HG03135 (cell line): ENCODE data around the gene TMEM266.

ENCODE experiments used
- ATAC-seq: cut with Tn5 transposase; IDR thresholded peaks from one replicate; pipeline ENCODE4 v1.9.1; 2021; ENCODE audit warnings: mild to moderate bottlenecking, moderate library complexity; ENCODE audit not compliant: unreplicated experiment

Gene TMEM266

DNA sequence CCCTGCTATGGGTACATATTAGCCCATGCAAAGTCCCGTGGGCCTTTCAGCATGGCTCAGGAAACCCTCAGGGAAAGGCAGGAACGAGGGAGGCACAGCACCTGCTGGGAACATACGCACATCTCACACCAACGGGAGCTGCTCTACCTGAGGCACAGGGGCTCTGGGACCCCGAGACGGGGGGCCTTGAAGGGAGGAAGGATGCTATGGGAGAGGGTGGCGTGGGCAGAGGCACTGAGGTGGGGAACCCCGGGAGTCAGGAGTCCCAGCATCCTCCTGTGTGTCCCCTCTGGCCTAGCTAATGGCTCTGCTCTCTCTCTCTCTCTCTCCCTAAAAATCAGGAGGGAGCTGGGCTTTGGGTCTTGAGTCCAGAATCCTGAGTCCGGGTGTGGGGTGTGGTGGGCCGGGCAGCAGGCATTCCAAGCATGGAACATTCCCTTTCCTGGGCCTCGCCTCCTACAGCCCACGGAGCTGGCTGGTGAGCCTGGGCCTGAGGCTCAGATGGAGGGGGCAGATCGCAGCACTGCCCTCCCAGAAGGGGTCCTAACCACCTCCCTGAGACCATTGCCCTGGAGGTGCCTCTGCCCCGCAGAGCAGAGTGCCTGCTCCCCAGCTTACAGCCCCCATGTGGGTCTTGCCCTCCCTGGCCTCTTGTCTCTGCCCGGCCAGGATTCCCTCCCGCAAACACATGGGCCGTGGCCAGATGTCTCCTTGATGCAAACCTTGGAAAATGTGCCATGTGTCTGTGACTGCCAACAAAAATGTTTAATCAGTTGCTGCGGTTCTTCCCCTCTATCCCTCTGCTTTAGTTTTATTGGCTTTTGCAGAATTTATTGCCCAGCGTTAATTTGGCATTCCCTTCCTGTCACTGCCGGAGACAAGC lies 101.6 kb downstream of the TMEM266 start:
- ATAC-seq, result no peak

GRCh38 chr15:76162036-76162398 lies 102.2 kb downstream of the TMEM266 start:
- no peak for ATAC-seq

DNA sequence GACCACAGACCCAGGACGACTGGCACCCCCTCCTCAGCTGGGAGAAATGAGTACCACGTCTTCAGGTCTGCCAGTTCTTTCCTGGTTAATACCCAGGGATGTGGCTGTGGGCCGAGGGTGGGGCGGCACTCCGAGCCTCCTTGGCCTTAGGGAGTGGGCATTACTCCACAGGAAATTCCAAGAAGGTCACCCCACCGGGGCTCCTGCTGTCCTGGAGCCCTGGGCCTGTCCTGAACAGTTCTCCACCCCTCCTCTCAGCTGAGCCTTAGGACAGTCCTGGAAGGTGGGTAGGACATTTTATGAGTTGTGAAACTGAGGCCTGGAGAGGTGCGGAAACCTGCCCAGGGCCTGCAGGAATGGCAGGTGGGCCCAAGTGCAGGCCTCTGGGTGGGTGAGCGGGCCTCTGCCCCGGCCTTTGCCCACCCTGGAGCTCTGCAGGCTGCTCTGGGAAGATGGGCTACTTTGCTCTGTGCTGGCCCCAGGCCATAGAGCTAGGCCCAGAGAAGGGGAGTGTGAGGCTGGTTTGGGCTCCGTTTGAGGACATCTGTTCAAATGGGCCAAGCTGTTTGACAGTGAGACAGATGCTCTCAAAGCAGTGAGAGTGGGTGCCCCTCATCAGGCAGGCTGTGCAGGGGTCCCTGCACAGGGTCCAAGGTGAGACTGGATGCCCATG lies 103.1 kb downstream of the TMEM266 start:
- ATAC-seq, result no peak

GRCh38 chr15:76163457-76164295 lies 103.9 kb downstream of the TMEM266 start:
- ATAC-seq, result no peak

DNA sequence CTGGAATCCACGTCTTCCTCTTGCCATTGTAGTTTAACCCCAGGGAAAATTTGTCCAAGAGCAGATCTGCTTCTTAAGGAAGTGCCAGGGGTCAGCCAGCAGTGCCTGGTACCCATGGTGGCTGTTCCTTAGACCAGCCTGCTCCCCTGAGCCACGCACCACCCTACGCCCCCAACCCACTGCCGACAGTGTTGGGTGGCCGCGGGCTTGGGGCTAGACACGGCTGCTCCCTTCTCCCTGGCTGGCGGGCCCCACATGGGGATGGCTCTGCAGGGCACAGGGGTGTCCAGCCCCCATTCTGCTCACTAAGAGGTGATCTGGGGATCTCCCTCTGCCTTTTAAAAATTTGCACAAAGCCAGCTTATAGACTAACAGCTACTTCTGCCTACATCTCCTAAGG lies 104.8 kb downstream of the TMEM266 start:
- ATAC-seq, result no peak

GRCh38 chr15:76165951-76166350 lies 106.2 kb downstream of the TMEM266 start:
- no peak for ATAC-seq

GRCh38 chr15:76168237-76168984 lies 108.6 kb downstream of the TMEM266 start:
- ATAC-seq, result no peak

DNA sequence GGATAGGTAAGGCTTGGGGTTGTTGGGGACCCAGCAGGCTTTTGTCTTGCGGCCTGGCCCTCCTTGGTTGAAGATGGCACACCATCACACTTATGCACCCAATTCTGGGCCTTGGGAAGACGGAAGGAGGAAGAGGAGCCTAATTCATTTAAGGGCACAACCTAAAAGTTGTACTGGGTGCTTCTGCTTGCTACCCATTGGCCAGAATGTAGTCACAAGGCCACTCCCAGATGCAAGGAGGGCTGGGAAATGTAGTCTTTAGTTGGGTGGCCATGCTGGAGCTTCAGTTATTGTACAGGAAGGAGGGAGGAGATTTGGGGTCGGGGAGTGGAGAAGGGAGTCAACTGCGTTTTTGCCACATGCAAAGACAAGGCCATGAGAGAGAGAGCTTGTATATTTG lies 109.2 kb downstream of the TMEM266 start:
- ATAC-seq, result no peak

DNA sequence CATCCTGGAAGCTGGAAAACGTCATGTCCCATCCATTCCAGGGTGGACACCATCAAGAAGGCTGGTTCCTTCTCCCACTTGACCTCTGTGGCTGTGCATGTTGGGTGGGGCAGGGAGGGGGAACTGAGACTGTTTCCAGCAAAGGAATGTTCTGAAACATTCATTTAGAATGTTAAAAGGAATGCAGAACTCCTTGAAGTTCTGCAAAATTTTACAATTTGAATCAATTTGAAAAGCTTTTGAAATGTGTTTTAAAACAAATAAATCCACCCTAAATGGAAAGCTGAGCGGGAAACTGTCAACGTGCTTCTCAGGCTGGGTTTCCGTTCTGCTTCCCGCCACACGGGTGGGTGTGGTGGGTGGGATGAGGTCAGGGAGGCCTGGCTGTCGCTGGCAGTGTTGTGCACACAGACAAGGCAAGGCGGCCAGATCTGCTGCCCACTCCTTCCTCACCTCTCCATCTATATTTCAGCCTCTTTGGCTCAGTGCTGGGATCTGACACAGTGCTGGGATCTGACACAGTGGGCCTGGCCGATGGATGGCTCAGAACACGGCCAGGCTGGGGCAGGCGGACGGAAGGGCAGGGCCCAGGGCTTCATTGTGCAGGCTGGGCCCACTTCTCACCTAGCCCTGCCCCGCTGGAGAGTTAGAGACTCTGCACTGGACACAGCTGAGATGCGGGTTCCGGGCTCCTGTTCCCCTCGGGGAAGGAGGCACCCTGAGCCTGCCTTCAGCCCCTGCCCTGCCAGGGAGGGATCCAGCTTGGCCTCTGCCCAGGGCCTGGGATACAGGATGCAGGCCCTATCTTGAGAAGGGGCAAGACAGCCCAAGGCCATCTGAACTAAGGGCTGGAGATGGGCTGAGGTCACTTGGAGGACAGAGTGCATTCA lies 110.4 kb downstream of the TMEM266 start:
- ATAC-seq, result no peak

GRCh38 chr15:76172782-76173181 lies 113.0 kb downstream of the TMEM266 start:
- no peak for ATAC-seq

DNA sequence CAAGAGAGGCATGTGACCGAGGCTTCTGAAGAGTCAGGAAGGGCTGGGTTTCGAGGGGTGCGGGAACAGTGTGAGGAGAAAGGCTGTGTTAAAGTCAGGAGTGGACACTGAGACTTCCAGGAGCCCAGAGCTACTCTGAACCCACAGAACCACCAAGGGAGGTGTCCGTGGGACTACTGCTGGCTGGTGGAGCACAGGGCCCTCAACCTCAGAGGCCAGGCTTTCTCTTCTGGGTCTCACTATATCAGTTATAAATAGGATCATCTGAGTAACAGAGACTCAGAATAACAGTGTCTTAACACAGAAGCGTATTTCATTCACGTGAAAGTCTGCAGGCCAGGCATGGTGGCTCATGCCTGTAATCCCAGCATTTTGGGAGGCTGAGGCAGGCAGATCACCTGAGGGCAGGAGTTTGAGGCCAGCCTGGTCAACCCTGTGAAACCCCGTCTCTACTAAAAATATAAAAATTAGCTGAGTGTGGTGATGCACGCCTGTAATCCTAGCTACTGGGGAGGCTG lies 113.6 kb downstream of the TMEM266 start:
- no peak for ATAC-seq

- no peak for ATAC-seq
These were observed 114.9 kb downstream of the TMEM266 start for GRCh38 chr15:76174654-76175053.

DNA sequence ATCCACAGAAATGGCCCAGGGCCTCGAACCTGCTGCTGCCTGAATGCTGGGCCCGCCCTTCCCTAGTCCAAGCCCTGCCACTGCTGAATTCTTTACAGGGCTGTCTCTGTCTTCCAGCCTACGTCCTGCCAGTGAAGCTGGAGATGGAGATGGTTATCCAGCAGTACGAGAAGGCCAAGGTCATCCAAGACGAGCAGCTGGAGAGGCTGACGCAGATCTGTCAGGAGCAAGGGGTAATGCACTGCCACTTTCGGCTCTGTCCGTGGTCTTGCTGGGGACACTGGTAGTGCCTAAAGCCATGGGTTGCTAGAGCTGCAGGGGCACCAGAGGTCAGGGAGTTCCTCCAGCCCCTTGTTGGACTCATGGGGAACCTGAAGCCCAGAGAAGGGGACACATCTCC lies 115.7 kb downstream of the TMEM266 start:
- ATAC-seq, result no peak

DNA sequence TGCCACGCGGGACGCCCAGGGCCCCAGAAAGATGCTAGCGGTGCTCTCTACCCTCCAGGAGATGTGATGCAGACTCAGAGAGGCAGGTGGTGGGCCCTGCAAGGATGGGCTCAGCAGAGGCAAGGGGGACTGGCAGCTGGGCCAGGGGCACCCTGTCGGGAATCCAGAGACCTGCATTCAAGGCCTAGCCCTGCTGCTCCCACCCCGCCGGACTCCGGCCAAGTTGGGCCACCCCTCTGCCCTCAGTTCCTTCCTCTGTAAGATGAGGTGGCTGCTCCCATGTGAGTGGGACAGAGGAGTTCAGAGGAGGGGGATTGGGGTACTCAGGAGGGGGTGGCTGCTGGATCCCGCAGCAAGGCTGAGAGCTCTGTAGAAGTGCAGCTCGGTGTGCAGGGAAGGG lies 116.3 kb downstream of the TMEM266 start:
- no peak for ATAC-seq

GRCh38 chr15:76176487-76177085 lies 116.8 kb downstream of the TMEM266 start:
- ATAC-seq, result no peak

DNA sequence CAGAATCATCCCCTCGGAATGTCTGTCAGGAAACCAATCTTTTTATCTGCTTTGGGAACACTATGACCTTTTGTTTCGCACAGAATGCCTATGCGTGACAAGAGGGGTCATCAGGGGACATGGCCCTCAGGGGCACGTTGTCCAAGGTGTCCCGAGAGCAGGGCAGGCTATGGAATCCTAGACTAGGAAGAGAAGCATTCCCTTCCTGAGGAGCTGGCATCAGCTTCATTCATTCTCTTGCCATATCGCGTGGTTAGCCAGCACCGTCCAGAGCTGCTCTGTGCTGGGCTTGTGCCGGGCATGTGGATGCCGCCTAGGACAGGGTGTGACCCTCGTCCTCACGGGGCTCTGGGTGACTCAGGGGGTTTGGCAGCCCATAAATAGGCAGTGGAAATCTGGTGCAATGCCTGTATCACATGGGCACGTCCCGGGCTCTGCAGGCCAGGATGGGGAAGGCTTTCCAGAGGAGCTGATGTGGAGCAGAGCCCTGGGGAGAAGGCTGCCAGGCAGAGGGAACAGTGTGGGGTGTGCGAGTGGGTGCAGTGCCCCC lies 117.8 kb downstream of the TMEM266 start:
- no peak for ATAC-seq

GRCh38 chr15:76178296-76179000 lies 118.7 kb downstream of the TMEM266 start:
- no peak for ATAC-seq

GRCh38 chr15:76179023-76179422 lies 119.2 kb downstream of the TMEM266 start:
- ATAC-seq, result no peak
